ENCODE measurements around the gene DPRX. TPM values are rescaled to one million over a fixed set of nuclear protein-coding genes. Genes with fewer than 3 reads are reported as not detected.

Gene DPRX
- polyA plus RNA-seq, 1 donor from 2014 or later = not detected

DNA sequence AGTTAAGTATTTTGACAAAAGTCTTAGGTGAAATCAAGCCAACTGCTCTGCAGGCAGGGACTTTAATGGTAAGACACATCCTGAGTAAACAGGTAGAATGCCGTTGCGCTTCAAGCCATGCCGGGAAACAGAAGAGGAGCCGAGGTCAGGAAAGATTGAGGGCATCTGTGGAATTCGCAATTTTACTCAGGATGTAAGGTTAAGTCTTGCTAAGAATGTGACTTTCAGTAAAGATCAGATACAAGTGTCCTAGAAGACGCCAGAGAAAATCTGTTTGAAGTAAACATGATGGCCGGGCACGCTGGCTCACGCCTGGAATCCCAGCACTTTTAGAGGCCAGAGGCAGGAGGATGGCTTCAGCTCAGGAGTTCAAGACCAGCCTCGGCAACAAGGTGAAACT is 33.4 kb upstream of the DPRX start:
- no peak overlapping the region for H3K27ac ChIP-seq (ENCODE audit: low read length)
- TF ChIP-seq RAD21 (conservative IDR thresholded peaks at IDR 0.05) = no peak
- TF ChIP-seq MXI1 (conservative IDR thresholded peaks at IDR 0.05; ENCODE audit: poor library complexity, severe bottlenecking) = no peak
- TF ChIP-seq, protein P1, sequence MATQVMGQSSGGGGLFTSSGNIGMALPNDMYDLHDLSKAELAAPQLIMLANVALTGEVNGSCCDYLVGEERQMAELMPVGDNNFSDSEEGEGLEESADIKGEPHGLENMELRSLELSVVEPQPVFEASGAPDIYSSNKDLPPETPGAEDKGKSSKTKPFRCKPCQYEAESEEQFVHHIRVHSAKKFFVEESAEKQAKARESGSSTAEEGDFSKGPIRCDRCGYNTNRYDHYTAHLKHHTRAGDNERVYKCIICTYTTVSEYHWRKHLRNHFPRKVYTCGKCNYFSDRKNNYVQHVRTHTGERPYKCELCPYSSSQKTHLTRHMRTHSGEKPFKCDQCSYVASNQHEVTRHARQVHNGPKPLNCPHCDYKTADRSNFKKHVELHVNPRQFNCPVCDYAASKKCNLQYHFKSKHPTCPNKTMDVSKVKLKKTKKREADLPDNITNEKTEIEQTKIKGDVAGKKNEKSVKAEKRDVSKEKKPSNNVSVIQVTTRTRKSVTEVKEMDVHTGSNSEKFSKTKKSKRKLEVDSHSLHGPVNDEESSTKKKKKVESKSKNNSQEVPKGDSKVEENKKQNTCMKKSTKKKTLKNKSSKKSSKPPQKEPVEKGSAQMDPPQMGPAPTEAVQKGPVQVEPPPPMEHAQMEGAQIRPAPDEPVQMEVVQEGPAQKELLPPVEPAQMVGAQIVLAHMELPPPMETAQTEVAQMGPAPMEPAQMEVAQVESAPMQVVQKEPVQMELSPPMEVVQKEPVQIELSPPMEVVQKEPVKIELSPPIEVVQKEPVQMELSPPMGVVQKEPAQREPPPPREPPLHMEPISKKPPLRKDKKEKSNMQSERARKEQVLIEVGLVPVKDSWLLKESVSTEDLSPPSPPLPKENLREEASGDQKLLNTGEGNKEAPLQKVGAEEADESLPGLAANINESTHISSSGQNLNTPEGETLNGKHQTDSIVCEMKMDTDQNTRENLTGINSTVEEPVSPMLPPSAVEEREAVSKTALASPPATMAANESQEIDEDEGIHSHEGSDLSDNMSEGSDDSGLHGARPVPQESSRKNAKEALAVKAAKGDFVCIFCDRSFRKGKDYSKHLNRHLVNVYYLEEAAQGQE (IDR thresholded peaks at IDR 0.05; ENCODE audit: borderline replicate concordance) = no peak
- TF ChIP-seq TAF1 (IDR thresholded peaks at IDR 0.05; ENCODE audit: low read depth) = no peak
- H3K9ac ChIP-seq (ENCODE audit: low read length) = no peak overlapping the region
- no peaks in the 10 kb centered on the region for H3K9me3 ChIP-seq (ENCODE audit: low read length)
- no peaks in the 10 kb centered on the region for H4K20me1 ChIP-seq (ENCODE audit: insufficient read depth)
- H3K4me2 ChIP-seq (ENCODE audit: low read length) = no peak overlapping the region
- H3K36me3 ChIP-seq (ENCODE audit: insufficient read depth, low read length) = no peaks in the 10 kb centered on the region
- no peaks in the 10 kb centered on the region for H3K27me3 ChIP-seq (ENCODE audit: insufficient read depth, low read depth, low read length)
- no peaks in the 10 kb centered on the region for H3K9me2 ChIP-seq (ENCODE audit: insufficient read depth, low read length)
- no peak overlapping the region for H3K4me3 ChIP-seq (ENCODE audit: low read length)
- no peak overlapping the region for H2AFZ ChIP-seq (ENCODE audit: low read depth, low read length)
- no peaks in the 10 kb centered on the region for H3F3A ChIP-seq (ENCODE audit: insufficient read depth, low read length, poor library complexity, severe bottlenecking)
- H3K79me2 ChIP-seq (replicated peaks; ENCODE audit: insufficient read depth, low read length) = no peaks in the 10 kb centered on the region

DNA sequence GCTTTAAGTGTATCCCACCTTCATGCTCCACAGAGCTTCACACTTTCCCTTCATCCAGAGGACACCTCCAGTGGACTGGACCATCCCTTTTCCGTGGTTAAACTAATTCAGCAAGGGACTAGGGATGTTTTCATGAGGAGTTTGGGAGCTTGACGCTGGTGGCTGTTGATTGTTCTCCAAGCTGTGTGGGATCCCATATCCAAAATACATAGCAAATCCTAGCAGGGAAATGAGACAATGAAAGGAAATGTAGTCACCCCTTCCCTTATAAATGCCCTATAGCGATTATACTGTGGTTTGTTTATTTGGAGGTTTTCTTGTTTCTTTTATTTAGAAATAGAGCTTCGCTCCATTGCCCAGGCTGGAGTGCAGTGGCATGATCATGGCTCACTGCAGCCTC is 31.6 kb upstream of the DPRX start:
- Histone ChIP-seq H4K20me1 (ENCODE audit: insufficient read depth) (no peaks in the 10 kb centered on the region), H2AFZ (ENCODE audit: low read depth, low read length) (no peak overlapping the region), H3K9me3 (ENCODE audit: low read length) (no peaks in the 10 kb centered on the region), H3F3A (ENCODE audit: insufficient read depth, low read length, poor library complexity, severe bottlenecking) (no peaks in the 10 kb centered on the region), H3K4me2 (ENCODE audit: low read length) (no peak overlapping the region), H3K9me2 (ENCODE audit: insufficient read depth, low read length) (no peaks in the 10 kb centered on the region), H3K27ac (ENCODE audit: low read length) (no peak overlapping the region), H3K36me3 (ENCODE audit: insufficient read depth, low read length) (no peaks in the 10 kb centered on the region), H3K79me2 (replicated peaks; ENCODE audit: insufficient read depth, low read length) (no peaks in the 10 kb centered on the region), H3K4me3 (ENCODE audit: low read length) (no peak overlapping the region), H3K27me3 (ENCODE audit: insufficient read depth, low read depth, low read length) (no peaks in the 10 kb centered on the region), H3K9ac (ENCODE audit: low read length) (no peak overlapping the region)
- TF ChIP-seq, protein P1 (IDR thresholded peaks at IDR 0.05; ENCODE audit: borderline replicate concordance) = no peak
- no peak for TF ChIP-seq EP300 (conservative IDR thresholded peaks at IDR 0.05; ENCODE audit: poor library complexity, severe bottlenecking)
- no peak for TF ChIP-seq TAF1 (IDR thresholded peaks at IDR 0.05; ENCODE audit: low read depth)
- no peak for TF ChIP-seq RAD21 (conservative IDR thresholded peaks at IDR 0.05)
- no peak for TF ChIP-seq SMC3 (conservative IDR thresholded peaks at IDR 0.05; ENCODE audit: poor library complexity)
- TF ChIP-seq MXI1 (conservative IDR thresholded peaks at IDR 0.05; ENCODE audit: poor library complexity, severe bottlenecking) = no peak
- TF ChIP-seq EZH2 (IDR thresholded peaks at IDR 0.05; ENCODE audit: borderline replicate concordance, insufficient read depth, low read length, poor library complexity, severe bottlenecking) = no peak
- TF ChIP-seq CTCF (IDR thresholded peaks at IDR 0.05; ENCODE audit: poor library complexity, severe bottlenecking) = no peak
- no peak for TF ChIP-seq POLR2AphosphoS5 (IDR thresholded peaks at IDR 0.05)
